OCI-LY1 (cell line): Measurements from ENCODE around the gene ETV6.

Experiments used
- CTCF ChIP-seq: fragments of 200-600 bp; sonication (generic), shearing (Covaris generic); IDR thresholded peaks from 2 replicates; pipeline ENCODE4 v1.5.1; 2017; ENCODE audit warnings: mild to moderate bottlenecking, antibody characterized with exemption, low read length, moderate library complexity, mixed read lengths
- EZH2 ChIP-seq: fragments of 200-600 bp; sonication (generic), shearing (Covaris generic); IDR thresholded peaks from 2 replicates; pipeline ENCODE4 v1.8.0; 2017; ENCODE audit warnings: borderline replicate concordance, mixed run types, mild to moderate bottlenecking, antibody characterized with exemption, low read length, moderate library complexity, mixed read lengths

- TF ChIP-seq EZH2 (no peak), CTCF (no peak)
These were observed 108.6 kb downstream of the ETV6 start for GRCh38 chr12:11758087-11758486.
